ENCODE data around the gene HCK. TPM values are rescaled to one million over a fixed set of nuclear protein-coding genes. Genes with fewer than 3 reads are reported as not detected.

The HCK gene
- polyA plus RNA-seq, 2 of the 4 experiments (the other 2 are of a cell fraction), result 0.06 TPM; not detected in 1

Small RNA genes lying within 50 kb of the gene (small RNA-seq; reads per million reads assigned to genes)
- 0 to 21.0 (median 0.25) reads per million in 6 experiments for gene RNA5SP481
- gene RNA5SP482, result 0 reads per million in 6 experiments

Other genes with a start within 250 kb of the HCK start
- gene MYLK2, start 232.9 kb upstream of the HCK start, polyA plus RNA-seq (2011; rRNA removed), result 0.09 and 0.20 TPM in 2 replicates
- gene MYLK2, start 232.9 kb upstream of the HCK start, polyA plus RNA-seq (2017; fragmentation: RNase III; extraction: RNeasy Plus Mini Kit Qiagen cat#74134 plus additional on column Dnase treatment), result 0.36 to 0.63 TPM (median 0.51 TPM) in 3 replicates
- gene FOXS1, start 206.6 kb upstream of the HCK start, polyA plus RNA-seq (2011; rRNA removed), result 1.0 and 1.5 TPM in 2 replicates
- 1.9 to 3.7 TPM (median 3.4 TPM) in 3 replicates for gene FOXS1, start 206.6 kb upstream of the HCK start, polyA plus RNA-seq (2017; fragmentation: RNase III; extraction: RNeasy Plus Mini Kit Qiagen cat#74134 plus additional on column Dnase treatment)
- gene DUSP15, start 181.7 kb upstream of the HCK start, polyA plus RNA-seq (2011; rRNA removed), result 0.46 and 0.53 TPM in 2 replicates
- 0.70 to 1.3 TPM (median 0.96 TPM) in 3 replicates for gene DUSP15, start 181.7 kb upstream of the HCK start, polyA plus RNA-seq (2017; fragmentation: RNase III; extraction: RNeasy Plus Mini Kit Qiagen cat#74134 plus additional on column Dnase treatment)
- gene TTLL9, start 181.6 kb upstream of the HCK start, polyA plus RNA-seq (2011; rRNA removed), result 0.06 and 0.08 TPM in 2 replicates
- 0.04 to 0.24 TPM (median 0.15 TPM) in 3 replicates for gene TTLL9, start 181.6 kb upstream of the HCK start, polyA plus RNA-seq (2017; fragmentation: RNase III; extraction: RNeasy Plus Mini Kit Qiagen cat#74134 plus additional on column Dnase treatment)
- gene PDRG1, start 100.2 kb upstream of the HCK start, polyA plus RNA-seq (2011; rRNA removed), result 15.3 and 20.7 TPM in 2 replicates
- 25.2 to 27.8 TPM (median 27.2 TPM) in 3 replicates for gene PDRG1, start 100.2 kb upstream of the HCK start, polyA plus RNA-seq (2017; fragmentation: RNase III; extraction: RNeasy Plus Mini Kit Qiagen cat#74134 plus additional on column Dnase treatment)
- not detected in 2 replicates for gene XKR7, start 84.1 kb upstream of the HCK start, polyA plus RNA-seq (2011; rRNA removed)
- gene XKR7, start 84.1 kb upstream of the HCK start, polyA plus RNA-seq (2017; fragmentation: RNase III; extraction: RNeasy Plus Mini Kit Qiagen cat#74134 plus additional on column Dnase treatment), result 0.01 TPM in 1 of 3 replicates, not detected in the others
- 0.05 and 0.13 TPM in 2 replicates for gene CCM2L, start 41.8 kb upstream of the HCK start, polyA plus RNA-seq (2011; rRNA removed)
- gene CCM2L, start 41.8 kb upstream of the HCK start, polyA plus RNA-seq (2017; fragmentation: RNase III; extraction: RNeasy Plus Mini Kit Qiagen cat#74134 plus additional on column Dnase treatment), result 0.13 to 0.32 TPM (median 0.18 TPM) in 3 replicates
- gene TM9SF4, start 57.5 kb downstream of the HCK start, polyA plus RNA-seq (2011; rRNA removed), result 60.0 and 72.8 TPM in 2 replicates
- gene TM9SF4, start 57.5 kb downstream of the HCK start, polyA plus RNA-seq (2017; fragmentation: RNase III; extraction: RNeasy Plus Mini Kit Qiagen cat#74134 plus additional on column Dnase treatment), result 40.3 to 52.3 TPM (median 51.4 TPM) in 3 replicates
- gene PLAGL2, start 155.5 kb downstream of the HCK start, polyA plus RNA-seq (2011; rRNA removed), result 6.1 and 12.0 TPM in 2 replicates
- 9.0 to 9.3 TPM (median 9.1 TPM) in 3 replicates for gene PLAGL2, start 155.5 kb downstream of the HCK start, polyA plus RNA-seq (2017; fragmentation: RNase III; extraction: RNeasy Plus Mini Kit Qiagen cat#74134 plus additional on column Dnase treatment)
- 43.9 and 49.4 TPM in 2 replicates for gene POFUT1, start 155.6 kb downstream of the HCK start, polyA plus RNA-seq (2011; rRNA removed)
- 29.2 to 30.3 TPM (median 29.6 TPM) in 3 replicates for gene POFUT1, start 155.6 kb downstream of the HCK start, polyA plus RNA-seq (2017; fragmentation: RNase III; extraction: RNeasy Plus Mini Kit Qiagen cat#74134 plus additional on column Dnase treatment)
- 33.7 and 37.6 TPM in 2 replicates for gene KIF3B, start 225.4 kb downstream of the HCK start, polyA plus RNA-seq (2011; rRNA removed)
- gene KIF3B, start 225.4 kb downstream of the HCK start, polyA plus RNA-seq (2017; fragmentation: RNase III; extraction: RNeasy Plus Mini Kit Qiagen cat#74134 plus additional on column Dnase treatment), result 23.0 to 24.5 TPM (median 23.7 TPM) in 3 replicates